SK-N-MC (cell line): ENCODE results near the gene LRTM1.

Source experiments
- EZH2 ChIP-seq: fragments of 200-600 bp; sonication (generic); IDR thresholded peaks from one replicate; pipeline ENCODE4 v1.6.1; 2017; ENCODE audit warnings: antibody characterized with exemption
- POLR2AphosphoS5 ChIP-seq: IDR thresholded peaks from 2 replicates; pipeline ENCODE4 v1.6.1; 2012; ENCODE audit warnings: mild to moderate bottlenecking, low read depth, low read length, borderline replicate concordance

GRCh38 chr3:54955941-54956340, 28.1 kb upstream of the LRTM1 start:
- no peak for TF ChIP-seq EZH2
- TF ChIP-seq POLR2AphosphoS5, result no peak
